Keratinocyte (primary cell): ENCODE measurements around the gene FAM219B.

ENCODE experiments used
- EZH2 ChIP-seq: IDR thresholded peaks from one replicate; pipeline ENCODE4 v1.6.1; 2012; ENCODE audit warnings: inconsistent platforms, mild to moderate bottlenecking, low read length, moderate library complexity
- TF ChIP-seq, protein P1 (sequence below), 3 experiments: IDR thresholded peaks in 1 of 3; conservative IDR thresholded peaks in 1 of 3; optimal IDR thresholded peaks in 1 of 3; 2 replicates in 2 of 3; 3 replicates in 1 of 3; pipeline versions ENCODE3 to v1.5.1; 2011; ENCODE audit warnings: low read length in 3 of 3, mild to moderate bottlenecking in 3 of 3, moderate library complexity in 2 of 3, control low read depth in 1 of 3, inconsistent platforms in 1 of 3; ENCODE audit not compliant: insufficient read depth in 2 of 3; ENCODE audit errors: extremely low read depth in 1 of 3

DNA sequence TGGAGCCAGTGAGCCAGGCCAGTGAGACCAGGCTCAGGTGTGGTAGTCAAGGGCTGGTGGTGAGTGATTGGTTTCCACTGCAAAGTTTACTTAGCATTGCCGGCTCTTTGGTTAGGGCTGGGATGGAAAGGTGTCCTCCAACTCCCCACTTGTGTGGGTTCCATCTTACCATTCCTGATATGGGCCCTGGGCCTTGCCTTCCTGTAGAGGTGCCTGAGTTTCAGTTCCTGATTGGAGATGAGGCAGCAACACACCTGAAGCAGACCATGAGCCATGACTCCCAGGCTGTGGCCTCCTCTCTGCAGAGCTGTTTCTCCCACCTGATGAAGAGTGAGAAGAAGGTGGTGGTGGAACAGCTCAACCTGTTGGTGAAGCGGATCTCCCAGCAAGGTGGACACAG, 13.7 kb downstream of the FAM219B start:
- TF ChIP-seq, protein P1, sequence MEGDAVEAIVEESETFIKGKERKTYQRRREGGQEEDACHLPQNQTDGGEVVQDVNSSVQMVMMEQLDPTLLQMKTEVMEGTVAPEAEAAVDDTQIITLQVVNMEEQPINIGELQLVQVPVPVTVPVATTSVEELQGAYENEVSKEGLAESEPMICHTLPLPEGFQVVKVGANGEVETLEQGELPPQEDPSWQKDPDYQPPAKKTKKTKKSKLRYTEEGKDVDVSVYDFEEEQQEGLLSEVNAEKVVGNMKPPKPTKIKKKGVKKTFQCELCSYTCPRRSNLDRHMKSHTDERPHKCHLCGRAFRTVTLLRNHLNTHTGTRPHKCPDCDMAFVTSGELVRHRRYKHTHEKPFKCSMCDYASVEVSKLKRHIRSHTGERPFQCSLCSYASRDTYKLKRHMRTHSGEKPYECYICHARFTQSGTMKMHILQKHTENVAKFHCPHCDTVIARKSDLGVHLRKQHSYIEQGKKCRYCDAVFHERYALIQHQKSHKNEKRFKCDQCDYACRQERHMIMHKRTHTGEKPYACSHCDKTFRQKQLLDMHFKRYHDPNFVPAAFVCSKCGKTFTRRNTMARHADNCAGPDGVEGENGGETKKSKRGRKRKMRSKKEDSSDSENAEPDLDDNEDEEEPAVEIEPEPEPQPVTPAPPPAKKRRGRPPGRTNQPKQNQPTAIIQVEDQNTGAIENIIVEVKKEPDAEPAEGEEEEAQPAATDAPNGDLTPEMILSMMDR (optimal IDR thresholded peaks at IDR 0.05 in 1 of 3, IDR thresholded peaks at IDR 0.05 in 1 of 3, conservative IDR thresholded peaks at IDR 0.05 in 1 of 3; ENCODE audit: extremely low read depth in 1 of 3, insufficient read depth in 2 of 3, low read length in 3 of 3), result no peak
- TF ChIP-seq EZH2, result no peak
